K562 (cell line): ENCODE results near the gene JUNB. TPM values are rescaled to one million over a fixed set of nuclear protein-coding genes. Genes with fewer than 3 reads are reported as not detected.

Experiments
- BCL6 ChIP-seq: fragments of 250-450 bp; sonication (Bioruptor Pico); IDR thresholded peaks from 2 replicates; pipeline ENCODE4 v1.4.0; 2020
- CAMTA2 ChIP-seq: fragments of 250-450 bp; sonication (Bioruptor Pico); conservative IDR thresholded peaks from 2 replicates; pipeline ENCODE4 v1.5.1; 2022
- CXXC5 ChIP-seq: fragments of 250-450 bp; sonication (Bioruptor Pico); IDR thresholded peaks from 2 replicates; pipeline ENCODE4 v1.8.0; 2022; ENCODE audit warnings: inconsistent platforms, mild to moderate bottlenecking, moderate library complexity
- NFIX ChIP-seq: fragments of 250-450 bp; sonication (Bioruptor Pico); IDR thresholded peaks from 2 replicates; pipeline ENCODE4 v1.4.0; 2020; ENCODE audit warnings: low read depth, mild to moderate bottlenecking, moderate library complexity
- SMAD4 ChIP-seq: fragments of 250-450 bp; sonication (Bioruptor Pico); conservative IDR thresholded peaks from 2 replicates; pipeline ENCODE4 v1.8.0; 2021; ENCODE audit warnings: inconsistent platforms, mild to moderate bottlenecking, moderate library complexity
- polyA plus RNA-seq, 8 experiments: library from polyadenylated mRNA; depleted of rRNA in 4 of 8; stranded (reverse) in 5 of 8; unstranded in 3 of 8; fragments of >200 nt; fragmentation: Nextera tagmentation in 2 of 8; fragmentation: Illumina TruSeq in 1 of 8; extraction: Ambion mirVana in 2 of 8; extraction: Trizol in 1 of 8; gene quantifications; 2 replicates each; pipeline versions ENCODE4 v1.2.1 to v1.2.3, GENCODE V29; 2011 to 2014; ENCODE audit warnings: inconsistent platforms in 1 of 8, missing spikeins in 1 of 8
- total RNA-seq, 7 experiments: library from RNA; depleted of rRNA in 6 of 7; stranded (reverse); fragments of >200 nt in 6 of 7; fragmentation: Illumina TruSeq in 2 of 7; extraction: Trizol in 2 of 7; gene quantifications; 2 replicates each; pipeline versions ENCODE4 v1.2.1 to v1.2.3, GENCODE V29; 2011 to 2021; ENCODE audit warnings: low replicate concordance in 1 of 7
- TF ChIP-seq, protein P1 (sequence below): fragments of 200-800 bp; sonication (Bioruptor generic); IDR thresholded peaks from 2 replicates; pipeline ENCODE4 v1.6.1; 2016; ENCODE audit warnings: missing genetic modification characterization, missing compliant biosample characterization
- TF ChIP-seq, protein P2 (sequence below), 2 experiments: fragments of 450-650 bp in 1 of 2; sonication (generic) in 1 of 2; formaldehyde crosslinking in 1 of 2; IDR thresholded peaks; 2 replicates each; pipeline versions ENCODE4 v1.7.1 to v1.9.0; 2016 to 2022; ENCODE audit warnings: inconsistent platforms in 1 of 2, mild to moderate bottlenecking in 1 of 2, missing genetic modification reagents in 1 of 2
- TF ChIP-seq, protein P3 (sequence below): sonication (generic); formaldehyde crosslinking; IDR thresholded peaks from 2 replicates; pipeline ENCODE4 v1.8.0; 2022; ENCODE audit warnings: mild to moderate bottlenecking, missing genetic modification reagents, borderline replicate concordance
- TF ChIP-seq, protein P4 (sequence below): fragments of 450-650 bp; formaldehyde crosslinking; IDR thresholded peaks from 2 replicates; pipeline ENCODE4 v1.4.0; 2020; ENCODE audit warnings: mild to moderate bottlenecking, moderate library complexity

The JUNB gene
- total and polyA plus RNA-seq, 9 of the 15 experiments (the other 6 are each of a cell fraction or from before 2014, with no cell fraction given), result 0.23 to 88.1 (median 13.1) TPM

DNA sequence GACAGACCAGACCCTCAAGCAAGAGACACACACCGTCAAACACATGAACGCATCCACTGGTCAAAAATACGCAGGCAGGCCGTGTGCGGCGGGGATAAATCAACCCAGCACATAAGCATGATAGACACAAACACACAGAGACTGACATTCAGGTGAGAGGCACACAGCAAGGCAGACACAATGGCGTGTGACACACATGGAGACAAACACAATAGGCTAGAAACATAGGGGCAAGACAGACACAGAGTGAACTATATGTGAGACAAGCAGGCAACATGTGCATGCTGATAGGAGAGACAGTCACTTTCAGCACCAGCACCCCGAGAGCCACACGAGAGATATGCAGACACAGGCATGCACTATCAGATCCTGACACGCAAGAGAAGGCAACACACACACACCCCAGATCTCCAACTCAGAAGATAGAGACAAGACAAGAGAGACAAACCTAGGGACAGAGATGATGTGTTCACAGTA, 6.9 kb upstream of the JUNB start (continued):
- TF ChIP-seq, protein P1, sequence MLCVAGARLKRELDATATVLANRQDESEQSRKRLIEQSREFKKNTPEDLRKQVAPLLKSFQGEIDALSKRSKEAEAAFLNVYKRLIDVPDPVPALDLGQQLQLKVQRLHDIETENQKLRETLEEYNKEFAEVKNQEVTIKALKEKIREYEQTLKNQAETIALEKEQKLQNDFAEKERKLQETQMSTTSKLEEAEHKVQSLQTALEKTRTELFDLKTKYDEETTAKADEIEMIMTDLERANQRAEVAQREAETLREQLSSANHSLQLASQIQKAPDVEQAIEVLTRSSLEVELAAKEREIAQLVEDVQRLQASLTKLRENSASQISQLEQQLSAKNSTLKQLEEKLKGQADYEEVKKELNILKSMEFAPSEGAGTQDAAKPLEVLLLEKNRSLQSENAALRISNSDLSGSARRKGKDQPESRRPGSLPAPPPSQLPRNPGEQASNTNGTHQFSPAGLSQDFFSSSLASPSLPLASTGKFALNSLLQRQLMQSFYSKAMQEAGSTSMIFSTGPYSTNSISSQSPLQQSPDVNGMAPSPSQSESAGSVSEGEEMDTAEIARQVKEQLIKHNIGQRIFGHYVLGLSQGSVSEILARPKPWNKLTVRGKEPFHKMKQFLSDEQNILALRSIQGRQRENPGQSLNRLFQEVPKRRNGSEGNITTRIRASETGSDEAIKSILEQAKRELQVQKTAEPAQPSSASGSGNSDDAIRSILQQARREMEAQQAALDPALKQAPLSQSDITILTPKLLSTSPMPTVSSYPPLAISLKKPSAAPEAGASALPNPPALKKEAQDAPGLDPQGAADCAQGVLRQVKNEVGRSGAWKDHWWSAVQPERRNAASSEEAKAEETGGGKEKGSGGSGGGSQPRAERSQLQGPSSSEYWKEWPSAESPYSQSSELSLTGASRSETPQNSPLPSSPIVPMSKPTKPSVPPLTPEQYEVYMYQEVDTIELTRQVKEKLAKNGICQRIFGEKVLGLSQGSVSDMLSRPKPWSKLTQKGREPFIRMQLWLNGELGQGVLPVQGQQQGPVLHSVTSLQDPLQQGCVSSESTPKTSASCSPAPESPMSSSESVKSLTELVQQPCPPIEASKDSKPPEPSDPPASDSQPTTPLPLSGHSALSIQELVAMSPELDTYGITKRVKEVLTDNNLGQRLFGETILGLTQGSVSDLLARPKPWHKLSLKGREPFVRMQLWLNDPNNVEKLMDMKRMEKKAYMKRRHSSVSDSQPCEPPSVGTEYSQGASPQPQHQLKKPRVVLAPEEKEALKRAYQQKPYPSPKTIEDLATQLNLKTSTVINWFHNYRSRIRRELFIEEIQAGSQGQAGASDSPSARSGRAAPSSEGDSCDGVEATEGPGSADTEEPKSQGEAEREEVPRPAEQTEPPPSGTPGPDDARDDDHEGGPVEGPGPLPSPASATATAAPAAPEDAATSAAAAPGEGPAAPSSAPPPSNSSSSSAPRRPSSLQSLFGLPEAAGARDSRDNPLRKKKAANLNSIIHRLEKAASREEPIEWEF (CRISPR knock-in tag), result no peak
- TF ChIP-seq SMAD4 (CRISPR knock-in tag) (peak; percentile 96), CAMTA2 (no peak), CXXC5 (CRISPR knock-in tag) (peak; percentile 77), BCL6 (CRISPR knock-in tag) (no peak), NFIX (CRISPR knock-in tag) (no peak)
- TF ChIP-seq, protein P2, sequence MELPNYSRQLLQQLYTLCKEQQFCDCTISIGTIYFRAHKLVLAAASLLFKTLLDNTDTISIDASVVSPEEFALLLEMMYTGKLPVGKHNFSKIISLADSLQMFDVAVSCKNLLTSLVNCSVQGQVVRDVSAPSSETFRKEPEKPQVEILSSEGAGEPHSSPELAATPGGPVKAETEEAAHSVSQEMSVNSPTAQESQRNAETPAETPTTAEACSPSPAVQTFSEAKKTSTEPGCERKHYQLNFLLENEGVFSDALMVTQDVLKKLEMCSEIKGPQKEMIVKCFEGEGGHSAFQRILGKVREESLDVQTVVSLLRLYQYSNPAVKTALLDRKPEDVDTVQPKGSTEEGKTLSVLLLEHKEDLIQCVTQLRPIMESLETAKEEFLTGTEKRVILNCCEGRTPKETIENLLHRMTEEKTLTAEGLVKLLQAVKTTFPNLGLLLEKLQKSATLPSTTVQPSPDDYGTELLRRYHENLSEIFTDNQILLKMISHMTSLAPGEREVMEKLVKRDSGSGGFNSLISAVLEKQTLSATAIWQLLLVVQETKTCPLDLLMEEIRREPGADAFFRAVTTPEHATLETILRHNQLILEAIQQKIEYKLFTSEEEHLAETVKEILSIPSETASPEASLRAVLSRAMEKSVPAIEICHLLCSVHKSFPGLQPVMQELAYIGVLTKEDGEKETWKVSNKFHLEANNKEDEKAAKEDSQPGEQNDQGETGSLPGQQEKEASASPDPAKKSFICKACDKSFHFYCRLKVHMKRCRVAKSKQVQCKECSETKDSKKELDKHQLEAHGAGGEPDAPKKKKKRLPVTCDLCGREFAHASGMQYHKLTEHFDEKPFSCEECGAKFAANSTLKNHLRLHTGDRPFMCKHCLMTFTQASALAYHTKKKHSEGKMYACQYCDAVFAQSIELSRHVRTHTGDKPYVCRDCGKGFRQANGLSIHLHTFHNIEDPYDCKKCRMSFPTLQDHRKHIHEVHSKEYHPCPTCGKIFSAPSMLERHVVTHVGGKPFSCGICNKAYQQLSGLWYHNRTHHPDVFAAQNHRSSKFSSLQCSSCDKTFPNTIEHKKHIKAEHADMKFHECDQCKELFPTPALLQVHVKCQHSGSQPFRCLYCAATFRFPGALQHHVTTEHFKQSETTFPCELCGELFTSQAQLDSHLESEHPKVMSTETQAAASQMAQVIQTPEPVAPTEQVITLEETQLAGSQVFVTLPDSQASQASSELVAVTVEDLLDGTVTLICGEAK (IDR thresholded peaks at IDR 0.05), result peak; percentile 51
- TF ChIP-seq, protein P2 (CRISPR knock-in tag; IDR thresholded peaks at IDR 0.05), result no peak
- TF ChIP-seq, protein P3, sequence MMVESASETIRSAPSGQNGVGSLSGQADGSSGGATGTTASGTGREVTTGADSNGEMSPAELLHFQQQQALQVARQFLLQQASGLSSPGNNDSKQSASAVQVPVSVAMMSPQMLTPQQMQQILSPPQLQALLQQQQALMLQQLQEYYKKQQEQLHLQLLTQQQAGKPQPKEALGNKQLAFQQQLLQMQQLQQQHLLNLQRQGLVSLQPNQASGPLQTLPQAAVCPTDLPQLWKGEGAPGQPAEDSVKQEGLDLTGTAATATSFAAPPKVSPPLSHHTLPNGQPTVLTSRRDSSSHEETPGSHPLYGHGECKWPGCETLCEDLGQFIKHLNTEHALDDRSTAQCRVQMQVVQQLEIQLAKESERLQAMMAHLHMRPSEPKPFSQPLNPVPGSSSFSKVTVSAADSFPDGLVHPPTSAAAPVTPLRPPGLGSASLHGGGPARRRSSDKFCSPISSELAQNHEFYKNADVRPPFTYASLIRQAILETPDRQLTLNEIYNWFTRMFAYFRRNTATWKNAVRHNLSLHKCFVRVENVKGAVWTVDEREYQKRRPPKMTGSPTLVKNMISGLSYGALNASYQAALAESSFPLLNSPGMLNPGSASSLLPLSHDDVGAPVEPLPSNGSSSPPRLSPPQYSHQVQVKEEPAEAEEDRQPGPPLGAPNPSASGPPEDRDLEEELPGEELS (CRISPR knock-in tag), result peak; percentile 54; the same call in 1 of the 2 replicates
- TF ChIP-seq, protein P4, sequence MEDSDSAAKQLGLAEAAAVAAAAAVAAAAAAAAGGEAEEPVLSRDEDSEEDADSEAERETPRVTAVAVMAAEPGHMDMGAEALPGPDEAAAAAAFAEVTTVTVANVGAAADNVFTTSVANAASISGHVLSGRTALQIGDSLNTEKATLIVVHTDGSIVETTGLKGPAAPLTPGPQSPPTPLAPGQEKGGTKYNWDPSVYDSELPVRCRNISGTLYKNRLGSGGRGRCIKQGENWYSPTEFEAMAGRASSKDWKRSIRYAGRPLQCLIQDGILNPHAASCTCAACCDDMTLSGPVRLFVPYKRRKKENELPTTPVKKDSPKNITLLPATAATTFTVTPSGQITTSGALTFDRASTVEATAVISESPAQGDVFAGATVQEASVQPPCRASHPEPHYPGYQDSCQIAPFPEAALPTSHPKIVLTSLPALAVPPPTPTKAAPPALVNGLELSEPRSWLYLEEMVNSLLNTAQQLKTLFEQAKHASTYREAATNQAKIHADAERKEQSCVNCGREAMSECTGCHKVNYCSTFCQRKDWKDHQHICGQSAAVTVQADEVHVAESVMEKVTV (CRISPR knock-in tag), result no peak
